Measurements from ENCODE around the gene GRIN3B.

Gene GRIN3B

GRCh38 chr19:984165-984967, 15.9 kb upstream of the GRIN3B start, which contains the start of gene WDR18 (continued):
- TF ChIP-seq ZNF26 (tag by site-specific recombination; IDR thresholded peaks at IDR 0.05) (no peak), ZNF449 (tag by site-specific recombination; IDR thresholded peaks at IDR 0.05) (no peak; the same call in 1 of the 2 replicates), ZNF843 (tag by site-specific recombination; IDR thresholded peaks at IDR 0.05) (peak; percentile 74), ZNF76 (tag by site-specific recombination; IDR thresholded peaks at IDR 0.05; ENCODE audit: borderline replicate concordance, low read depth) (peak; percentile 83), ZNF692 (tag by site-specific recombination; IDR thresholded peaks at IDR 0.05) (peak; percentile 79; the same call in 1 of the 2 replicates), ZNF366 (tag by site-specific recombination; conservative IDR thresholded peaks at IDR 0.05) (no peak), ZNF223 (tag by site-specific recombination; IDR thresholded peaks at IDR 0.05) (no peak), ZNF558 (tag by site-specific recombination; IDR thresholded peaks at IDR 0.05) (no peak), KLF7 (tag by site-specific recombination; IDR thresholded peaks at IDR 0.05; ENCODE audit: borderline replicate concordance) (0 out of 2 replicates have a peak, but pooled peaks have one; percentile 19), ZFHX2 (tag by site-specific recombination; conservative IDR thresholded peaks at IDR 0.05) (0 out of 2 replicates have a peak, but pooled peaks have one; percentile 10), SCRT2 (tag by site-specific recombination; IDR thresholded peaks at IDR 0.05) (peak; percentile 39), ZNF24 (tag by site-specific recombination; IDR thresholded peaks at IDR 0.05) (peak; percentile 76), KLF8 (tag by site-specific recombination; IDR thresholded peaks at IDR 0.05) (peak; percentile 84; the same call in 1 of the 2 replicates), INSM2 (tag by site-specific recombination; IDR thresholded peaks at IDR 0.05) (peak; percentile 65; the same call in 1 of the 2 replicates), ZNF423 (tag by site-specific recombination; IDR thresholded peaks at IDR 0.05) (peak; percentile 81), ZBTB21 (tag by site-specific recombination; IDR thresholded peaks at IDR 0.05) (peak; percentile 85), ZNF202 (tag by site-specific recombination; IDR thresholded peaks at IDR 0.05; ENCODE audit: borderline replicate concordance) (no peak), ZBTB26 (tag by site-specific recombination; optimal IDR thresholded peaks at IDR 0.05) (peak; percentile 91), GLIS2 (tag by site-specific recombination; IDR thresholded peaks at IDR 0.05) (peak; percentile 76), KLF16 (tag by site-specific recombination; IDR thresholded peaks at IDR 0.05) (peak; percentile 89), ZNF302 (tag by site-specific recombination; IDR thresholded peaks at IDR 0.05; ENCODE audit: low read depth) (no peak), ZNF514 (tag by site-specific recombination; IDR thresholded peaks at IDR 0.05) (no peak), ZNF571 (tag by site-specific recombination; IDR thresholded peaks at IDR 0.05) (no peak), ZNF341 (tag by site-specific recombination; IDR thresholded peaks at IDR 0.05; ENCODE audit: low read depth) (no peak), KLF9 (tag by site-specific recombination; IDR thresholded peaks at IDR 0.05; ENCODE audit: low read depth) (peak; percentile 75), ZNF416 (tag by site-specific recombination; IDR thresholded peaks at IDR 0.05) (no peak), ZNF112 (tag by site-specific recombination; IDR thresholded peaks at IDR 0.05) (no peak), YY2 (tag by site-specific recombination; IDR thresholded peaks at IDR 0.05) (peak; percentile 100), ZNF404 (tag by site-specific recombination; IDR thresholded peaks at IDR 0.05) (no peak), ZNF785 (tag by site-specific recombination; IDR thresholded peaks at IDR 0.05) (0 out of 2 replicates have a peak, but pooled peaks have one; percentile 34), CTCF (tag by site-specific recombination; IDR thresholded peaks at IDR 0.05) (peak; percentile 90), ZNF701 (tag by site-specific recombination; IDR thresholded peaks at IDR 0.05) (no peak)
